HepG2 (cell line): Measurements from ENCODE around the gene UBAP2L. TPM values are rescaled to one million over a fixed set of nuclear protein-coding genes. Genes with fewer than 3 reads are reported as not detected.

ENCODE experiments used
- CEBPZ ChIP-seq: IDR thresholded peaks from 2 replicates; pipeline ENCODE4 v1.6.1; 2012; ENCODE audit warnings: low read length, improper control_type of control experiment
- FOXO1 ChIP-seq: sonication (generic); formaldehyde crosslinking; IDR thresholded peaks from 2 replicates; pipeline ENCODE4 v1.4.0; 2020; ENCODE audit warnings: missing genetic modification reagents
- JDP2 ChIP-seq: sonication (generic); formaldehyde crosslinking; IDR thresholded peaks from 2 replicates; pipeline ENCODE4 v1.8.1; 2022; ENCODE audit warnings: missing genetic modification reagents, borderline replicate concordance
- MTA3 ChIP-seq: sonication (generic); formaldehyde crosslinking; IDR thresholded peaks from 2 replicates; pipeline ENCODE4 v1.4.0; 2020; ENCODE audit warnings: missing genetic modification reagents
- NONO ChIP-seq, 2 experiments: fragments of 450-650 bp in 1 of 2; sonication (generic) in 1 of 2; formaldehyde crosslinking in 1 of 2; IDR thresholded peaks in 1 of 2; conservative IDR thresholded peaks in 1 of 2; 2 replicates each; pipeline versions ENCODE4 v1.6.1 to v1.8.0; 2017 to 2022; ENCODE audit warnings: mild to moderate bottlenecking in 1 of 2, missing genetic modification reagents in 1 of 2, moderate library complexity in 1 of 2
- PAXIP1 ChIP-seq: sonication (generic); formaldehyde crosslinking; conservative IDR thresholded peaks from 2 replicates; pipeline ENCODE4 v1.4.0; 2020; ENCODE audit warnings: mild to moderate bottlenecking, missing genetic modification reagents, moderate library complexity
- PCBP1 ChIP-seq: fragments of 200-400 bp; formaldehyde crosslinking; IDR thresholded peaks from 2 replicates; pipeline ENCODE4 v1.6.1; 2017; ENCODE audit warnings: mild to moderate bottlenecking, low read depth, low read length, borderline replicate concordance
- PHF20 ChIP-seq: sonication (generic); formaldehyde crosslinking; IDR thresholded peaks from 2 replicates; pipeline ENCODE4 v1.5.0; 2020; ENCODE audit warnings: mild to moderate bottlenecking, missing genetic modification reagents
- SP4 ChIP-seq: sonication (generic); formaldehyde crosslinking; IDR thresholded peaks from 2 replicates; pipeline ENCODE4 v1.8.1; 2023; ENCODE audit warnings: mild to moderate bottlenecking, missing genetic modification reagents
- ZFP90 ChIP-seq: sonication (generic); formaldehyde crosslinking; IDR thresholded peaks from 2 replicates; pipeline ENCODE4 v1.8.0; 2022; ENCODE audit warnings: missing genetic modification reagents, mild to moderate bottlenecking, inconsistent platforms, borderline replicate concordance
- ZNF274 ChIP-seq: sonication (generic); formaldehyde crosslinking; IDR thresholded peaks from 2 replicates; pipeline ENCODE4 v1.5.1; 2020; ENCODE audit warnings: mild to moderate bottlenecking, missing genetic modification reagents
- ZNF280D ChIP-seq: sonication (generic); formaldehyde crosslinking; IDR thresholded peaks from 2 replicates; pipeline ENCODE4 v1.5.1; 2020; ENCODE audit warnings: mild to moderate bottlenecking, missing genetic modification reagents
- ZNF337 ChIP-seq: sonication (generic); formaldehyde crosslinking; IDR thresholded peaks from 2 replicates; pipeline ENCODE4 v1.5.1; 2020; ENCODE audit warnings: missing genetic modification reagents, low read depth, mild to moderate bottlenecking, borderline replicate concordance
- ZNF598 ChIP-seq: sonication (generic); formaldehyde crosslinking; IDR thresholded peaks from 2 replicates; pipeline ENCODE4 v1.5.1; 2020; ENCODE audit warnings: mild to moderate bottlenecking, missing genetic modification reagents, borderline replicate concordance
- ZNF839 ChIP-seq: sonication (generic); formaldehyde crosslinking; IDR thresholded peaks from 2 replicates; pipeline ENCODE4 v1.4.0; 2020; ENCODE audit warnings: missing genetic modification reagents, mild to moderate bottlenecking, borderline replicate concordance
- polyA plus RNA-seq, 8 experiments: library from polyadenylated mRNA; depleted of rRNA in 3 of 8; stranded (reverse) in 7 of 8; unstranded in 1 of 8; fragments of >200 nt; fragmentation: Illumina TruSeq in 4 of 8; extraction: Trizol in 4 of 8; gene quantifications; 2 replicates each; pipeline versions ENCODE4 v1.2.1 to v1.2.3, GENCODE V29; 2011 to 2016; ENCODE audit warnings: low read depth in 4 of 8, missing spikeins in 1 of 8, mixed read lengths in 1 of 8; ENCODE audit not compliant: insufficient read depth in 1 of 8
- total RNA-seq, 5 experiments: library from RNA; depleted of rRNA; stranded (reverse); fragments of >200 nt; fragmentation: Illumina TruSeq; extraction: Trizol; gene quantifications; 2 replicates each; pipeline ENCODE4 v1.2.3, GENCODE V29; 2016; ENCODE audit warnings: low read depth in 1 of 5

The UBAP2L gene
- total and polyA plus RNA-seq, 2 of the 13 experiments (the other 11 are each of a cell fraction or from before 2014, with no cell fraction given) = 74.2 to 159 TPM

DNA sequence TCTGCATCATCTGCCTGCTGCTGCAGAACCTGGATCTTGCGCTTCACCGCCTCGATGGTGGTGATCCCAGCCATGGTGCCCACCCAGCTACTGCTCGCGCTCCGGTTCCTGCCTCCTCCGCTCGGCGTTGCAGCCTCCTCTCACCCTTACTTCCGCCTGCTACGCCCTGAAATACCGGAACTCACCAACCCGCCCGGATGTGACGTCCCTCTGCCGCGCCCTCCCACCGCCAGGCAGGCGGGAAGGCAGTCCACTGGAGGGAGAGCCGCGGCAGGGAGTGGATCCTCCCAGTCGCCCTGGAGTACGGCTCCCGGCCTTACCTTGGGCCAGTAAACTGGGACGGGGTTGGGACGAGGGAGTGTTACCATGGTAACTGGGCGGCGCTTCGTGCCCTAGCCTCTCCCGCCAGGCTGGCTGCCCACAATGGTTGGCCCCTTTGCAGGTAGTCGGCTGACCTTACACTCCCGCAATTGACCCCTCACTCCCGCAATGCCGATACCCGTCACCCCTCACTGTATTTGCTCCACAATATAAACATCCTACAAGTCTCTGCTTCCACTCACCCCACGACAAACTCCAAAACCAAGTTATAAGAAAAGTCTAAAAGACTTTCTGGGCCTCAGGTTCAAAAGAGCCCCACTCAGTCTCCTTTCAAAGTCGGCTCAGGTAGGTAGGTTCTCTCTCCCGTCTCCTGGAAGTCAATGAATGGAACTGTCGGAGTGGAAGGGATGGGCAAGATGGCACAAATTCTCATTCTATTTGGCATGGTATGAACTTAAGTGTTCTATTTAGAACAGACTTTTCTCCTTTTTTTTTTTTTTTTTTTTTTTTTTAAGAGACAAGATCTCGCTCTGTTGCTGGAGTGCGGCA is 37.5 kb upstream of the UBAP2L start (continued):
- TF ChIP-seq ZNF337 (no peak; the same call in 1 of the 2 replicates), MTA3 (CRISPR knock-in tag) (no peak), CEBPZ (no peak), PHF20 (CRISPR knock-in tag) (peak; percentile 91), ZNF280D (CRISPR knock-in tag) (peak; percentile 76; the same call in 1 of the 2 replicates), NONO (IDR thresholded peaks at IDR 0.05) (no peak), NONO (CRISPR knock-in tag; conservative IDR thresholded peaks at IDR 0.05) (peak; percentile 97), PCBP1 (0 out of 2 replicates have a peak, but pooled peaks have one; percentile 44), PAXIP1 (CRISPR knock-in tag) (peak; percentile 61), ZNF598 (CRISPR knock-in tag) (no peak), ZNF839 (CRISPR knock-in tag) (0 out of 2 replicates have a peak, but pooled peaks have one; percentile 77), ZNF274 (peak; percentile 75; the same call in 1 of the 2 replicates), ZFP90 (CRISPR knock-in tag) (peak; percentile 93), JDP2 (no peak), SP4 (CRISPR knock-in tag) (peak; percentile 95), FOXO1 (CRISPR knock-in tag) (peak; percentile 65)
